Subcutaneous abdominal adipose tissue (tissue), 5 donors: ENCODE results near the gene TTLL5.

ENCODE experiments used
- H3K27ac ChIP-seq: one replicate; pipeline ENCODE4 v1.7.0; 2013; ENCODE audit warnings: low read depth, mild to moderate bottlenecking, inconsistent platforms, low read length, moderate library complexity
- H3K27me3 ChIP-seq, 5 donors: one replicate each; pipeline ENCODE4 v1.7.0; 2013; ENCODE audit warnings: low read length in 5 of 5, inconsistent platforms in 1 of 5; ENCODE audit not compliant: control insufficient read depth in 5 of 5, insufficient read depth in 4 of 5
- H3K36me3 ChIP-seq, 5 donors: one replicate each; pipeline ENCODE4 v1.7.0; 2013; ENCODE audit warnings: low read length in 5 of 5; ENCODE audit not compliant: control insufficient read depth in 5 of 5, insufficient read depth in 5 of 5
- H3K4me1 ChIP-seq, 5 donors: one replicate each; pipeline ENCODE4 v1.7.0; 2013; ENCODE audit warnings: low read length in 5 of 5, mild to moderate bottlenecking in 3 of 5, moderate library complexity in 1 of 5; ENCODE audit not compliant: control insufficient read depth in 5 of 5, insufficient read depth in 5 of 5
- H3K4me3 ChIP-seq, 5 donors: one replicate each; pipeline ENCODE4 v1.7.0; 2013; ENCODE audit warnings: low read length in 5 of 5, low read depth in 1 of 5
- H3K9ac ChIP-seq, 5 donors: one replicate each; pipeline ENCODE4 v1.7.0; 2013; ENCODE audit warnings: low read length in 5 of 5, mild to moderate bottlenecking in 4 of 5, moderate library complexity in 3 of 5
- H3K9me3 ChIP-seq, 5 donors: one replicate each; pipeline ENCODE4 v1.7.0; 2013; ENCODE audit warnings: low read length in 5 of 5; ENCODE audit not compliant: control insufficient read depth in 5 of 5
- donor health status: healthy.
- donor health status: healthy.
- donor health status: healthy.
- donor health status: healthy.
- donor health status: healthy.

The TTLL5 gene

GRCh38 chr14:75648066-75648838, 12.8 kb upstream of the TTLL5 start:
- Histone ChIP-seq H3K27ac (no peak overlapping the region), H3K9me3 (no peaks in the 10 kb centered on the region), H3K4me1 (peaks cover 2 to 22% (median 13%) of the 10 kb centered on the region in 5 donors), H3K9ac (no peak overlapping the region), H3K27me3 (no peaks in the 10 kb centered on the region), H3K36me3 (peaks cover 9 to 59% (median 35%) of the 10 kb centered on the region in 5 donors), H3K4me3 (no peak overlapping the region)

- Histone ChIP-seq H3K27me3 (no peaks in the 10 kb centered on the region), H3K27ac (no peak overlapping the region), H3K4me3 (no peak overlapping the region), H3K36me3 (peaks cover 9 to 60% (median 37%) of the 10 kb centered on the region in 5 donors), H3K9me3 (no peaks in the 10 kb centered on the region), H3K4me1 (peaks cover 2 to 22% (median 13%) of the 10 kb centered on the region in 5 donors), H3K9ac (no peak overlapping the region)
Observed at GRCh38 chr14:75649337-75649736, 11.7 kb upstream of the TTLL5 start.

- H3K27me3 ChIP-seq: no peaks in the 10 kb centered on the region
- no peak overlapping the region for H3K9ac ChIP-seq
- H3K27ac ChIP-seq: no peak overlapping the region
- peaks cover 9 to 61% (median 41%) of the 10 kb centered on the region in 5 donors for H3K36me3 ChIP-seq
- H3K4me1 ChIP-seq: peaks cover 2 to 22% (median 13%) of the 10 kb centered on the region in 5 donors
- no peaks in the 10 kb centered on the region for H3K9me3 ChIP-seq
- no peak overlapping the region for H3K4me3 ChIP-seq
Observed at GRCh38 chr14:75649773-75650172, 11.3 kb upstream of the TTLL5 start.

- no peak overlapping the region for H3K4me3 ChIP-seq
- H3K27ac ChIP-seq: no peak overlapping the region
- H3K9ac ChIP-seq: no peak overlapping the region
- H3K4me1 ChIP-seq: peaks cover 2 to 22% (median 13%) of the 10 kb centered on the region in 5 donors
- no peaks in the 10 kb centered on the region for H3K27me3 ChIP-seq
- no peaks in the 10 kb centered on the region for H3K9me3 ChIP-seq
- H3K36me3 ChIP-seq: peaks cover 9 to 67% (median 44%) of the 10 kb centered on the region in 5 donors
Observed at GRCh38 chr14:75650253-75651058, 10.6 kb upstream of the TTLL5 start.

- H3K9ac ChIP-seq: no peak overlapping the region
- H3K27me3 ChIP-seq: no peaks in the 10 kb centered on the region
- H3K4me1 ChIP-seq: peaks cover 0 to 2% (median 0%) of the 10 kb centered on the region in 5 donors
- no peak overlapping the region for H3K27ac ChIP-seq
- H3K36me3 ChIP-seq: peaks cover 15 to 68% (median 47%) of the 10 kb centered on the region in 5 donors
- no peaks in the 10 kb centered on the region for H3K9me3 ChIP-seq
- H3K4me3 ChIP-seq: no peak overlapping the region
Observed at GRCh38 chr14:75653563-75653962, 7.5 kb upstream of the TTLL5 start.

- no peak overlapping the region for H3K9ac ChIP-seq
Observed at GRCh38 chr14:75654127-75654732, 6.8 kb upstream of the TTLL5 start.

GRCh38 chr14:75655235-75655634, 5.8 kb upstream of the TTLL5 start:
- Histone ChIP-seq H3K36me3 (peaks cover 8 to 52% (median 37%) of the 10 kb centered on the region in 5 donors), H3K27ac (no peak overlapping the region)

More at GRCh38 chr14:75654127-75654732, 6.8 kb upstream of the TTLL5 start:
- Histone ChIP-seq H3K4me3 (no peak overlapping the region), H3K36me3 (peaks cover 14 to 62% (median 46%) of the 10 kb centered on the region in 5 donors), H3K9me3 (no peaks in the 10 kb centered on the region), H3K27me3 (no peaks in the 10 kb centered on the region), H3K27ac (no peak overlapping the region), H3K4me1 (no peaks in the 10 kb centered on the region)

GRCh38 chr14:75657331-75657730, 3.7 kb upstream of the TTLL5 start:
- Histone ChIP-seq H3K4me3 (no peak overlapping the region), H3K4me1 (peaks cover 0 to 20% (median 18%) of the 10 kb centered on the region in 5 donors), H3K27me3 (no peaks in the 10 kb centered on the region), H3K27ac (no peak overlapping the region), H3K9ac (no peak overlapping the region), H3K9me3 (no peaks in the 10 kb centered on the region), H3K36me3 (peaks cover 6 to 32% (median 17%) of the 10 kb centered on the region in 5 donors)

More at GRCh38 chr14:75655235-75655634, 5.8 kb upstream of the TTLL5 start:
- Histone ChIP-seq H3K4me3 (no peak overlapping the region), H3K4me1 (peaks cover 0 to 5% (median 5%) of the 10 kb centered on the region in 5 donors), H3K9me3 (no peaks in the 10 kb centered on the region), H3K9ac (no peak overlapping the region), H3K27me3 (no peaks in the 10 kb centered on the region)

- Histone ChIP-seq H3K4me3 (no peak overlapping the region), H3K27me3 (no peaks in the 10 kb centered on the region), H3K9me3 (no peaks in the 10 kb centered on the region), H3K27ac (no peak overlapping the region), H3K9ac (no peak overlapping the region), H3K36me3 (peaks cover 6 to 26% (median 17%) of the 10 kb centered on the region in 5 donors), H3K4me1 (peaks cover 0 to 20% (median 18%) of the 10 kb centered on the region in 5 donors)
Observed at GRCh38 chr14:75658957-75659356, 2.1 kb upstream of the TTLL5 start.
